ENCODE data around the gene OLIG1. TPM values are rescaled to one million over a fixed set of nuclear protein-coding genes. Genes with fewer than 3 reads are reported as not detected.

The OLIG1 gene
- polyA plus RNA-seq, 1 of the 3 experiments (the other 2 are of a cell fraction): not detected

- no peak overlapping the region for H3K4me2 ChIP-seq
- ChIA-PET CTCF (no interaction called here), POLR2A (no interaction called here)
- no peaks in the 10 kb centered on the region for H3K9me3 ChIP-seq
- no peaks in the 10 kb centered on the region for H3K9me2 ChIP-seq
- H3K27me3 ChIP-seq (ENCODE audit: insufficient read depth): peaks cover 87% of the 10 kb centered on the region
- no peak overlapping the region for H3K4me3 ChIP-seq (ENCODE audit: low read depth in 2 of 2, low read length in 1 of 2)
- no peaks in the 10 kb centered on the region for H3K4me1 ChIP-seq (ENCODE audit: control insufficient read depth in 1 of 2, insufficient read depth in 2 of 2, low read depth in 1 of 2, low read length in 1 of 2)
- no peak for DNase-seq
- no peak overlapping the region for H3K27ac ChIP-seq (ENCODE audit: low read depth in 2 of 2, low read length in 1 of 2)
- no peaks in the 10 kb centered on the region for H3K36me3 ChIP-seq (replicated peaks in 1 of 2; ENCODE audit: control insufficient read depth in 1 of 2, insufficient read depth in 2 of 2, low read length in 1 of 2)
- H3F3A ChIP-seq (replicated peaks; ENCODE audit: insufficient read depth): no peaks in the 10 kb centered on the region
- H4K20me1 ChIP-seq (ENCODE audit: insufficient read depth): no peaks in the 10 kb centered on the region
- TF ChIP-seq NFIC (IDR thresholded peaks at IDR 0.05; ENCODE audit: borderline replicate concordance) (0 out of 2 replicates have a peak, but pooled peaks have one; percentile 6), ELF1 (IDR thresholded peaks at IDR 0.05) (no peak)
- WGBS (ENCODE audit: low lambda C conversion rate): 1% methylated on average over 6 of the region's 6 CpGs
- no peaks in the 10 kb centered on the region for H3K79me2 ChIP-seq (ENCODE audit: insufficient read depth)
- H2AFZ ChIP-seq (ENCODE audit: low read depth): no peak overlapping the region
- H3K9ac ChIP-seq: no peak overlapping the region
These were observed 11.4 kb upstream of the OLIG1 start for GRCh38 chr21:33058527-33058926.

DNA sequence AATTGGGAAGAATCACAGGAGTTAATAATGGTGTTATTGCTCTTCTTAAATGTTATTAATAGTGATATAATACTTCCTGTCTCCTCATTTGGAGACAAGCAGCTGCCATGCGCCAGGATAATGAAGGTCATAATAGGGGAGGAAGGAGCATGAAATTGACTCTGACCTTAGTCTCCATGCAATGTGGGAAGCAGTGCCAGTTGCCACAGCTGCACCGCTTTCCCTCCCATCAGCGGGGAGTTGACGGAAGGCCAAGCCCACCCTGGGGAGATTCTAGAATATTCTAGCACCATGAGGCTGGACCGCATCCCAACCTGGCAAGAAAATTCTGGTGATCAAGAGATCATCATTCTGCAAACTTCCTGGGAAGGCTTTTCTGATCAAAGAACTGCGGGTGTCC lies 11.0 kb upstream of the OLIG1 start:
- Histone ChIP-seq H3K4me3 (ENCODE audit: low read depth in 2 of 2, low read length in 1 of 2) (no peak overlapping the region), H3K9me3 (no peaks in the 10 kb centered on the region), H3K36me3 (replicated peaks in 1 of 2; ENCODE audit: control insufficient read depth in 1 of 2, insufficient read depth in 2 of 2, low read length in 1 of 2) (no peaks in the 10 kb centered on the region), H3F3A (replicated peaks; ENCODE audit: insufficient read depth) (no peaks in the 10 kb centered on the region), H3K27ac (ENCODE audit: low read depth in 2 of 2, low read length in 1 of 2) (no peak overlapping the region), H3K9me2 (no peaks in the 10 kb centered on the region), H3K27me3 (ENCODE audit: insufficient read depth) (peaks cover 88% of the 10 kb centered on the region), H3K79me2 (ENCODE audit: insufficient read depth) (no peaks in the 10 kb centered on the region), H2AFZ (ENCODE audit: low read depth) (no peak overlapping the region), H3K9ac (no peak overlapping the region), H3K4me2 (no peak overlapping the region), H3K4me1 (ENCODE audit: control insufficient read depth in 1 of 2, insufficient read depth in 2 of 2, low read depth in 1 of 2, low read length in 1 of 2) (no peaks in the 10 kb centered on the region), H4K20me1 (ENCODE audit: insufficient read depth) (no peaks in the 10 kb centered on the region)
- no peak for TF ChIP-seq IRF3 (IDR thresholded peaks at IDR 0.05; ENCODE audit: low read depth, low read length)
- no peak for TF ChIP-seq NRF1 (IDR thresholded peaks at IDR 0.05; ENCODE audit: low read depth, low read length)
- TF ChIP-seq FOXJ3 (CRISPR knock-in tag; IDR thresholded peaks at IDR 0.05): no peak
- TF ChIP-seq SIN3A (IDR thresholded peaks at IDR 0.05; ENCODE audit: borderline replicate concordance, low read depth, low read length): no peak
- TF ChIP-seq, protein P1, sequence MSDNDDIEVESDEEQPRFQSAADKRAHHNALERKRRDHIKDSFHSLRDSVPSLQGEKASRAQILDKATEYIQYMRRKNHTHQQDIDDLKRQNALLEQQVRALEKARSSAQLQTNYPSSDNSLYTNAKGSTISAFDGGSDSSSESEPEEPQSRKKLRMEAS (IDR thresholded peaks at IDR 0.05; ENCODE audit: low read depth): no peak
- TF ChIP-seq CHD2 (IDR thresholded peaks at IDR 0.05; ENCODE audit: low read length, partially characterized antibody): no peak
- no peak for TF ChIP-seq FOSL2 (IDR thresholded peaks at IDR 0.05; ENCODE audit: borderline replicate concordance, low read depth)
- TF ChIP-seq RCOR1 (IDR thresholded peaks at IDR 0.05; ENCODE audit: low read length): no peak
- TF ChIP-seq FOXM1 (IDR thresholded peaks at IDR 0.05; ENCODE audit: low read depth): no peak
- TF ChIP-seq, protein P2, sequence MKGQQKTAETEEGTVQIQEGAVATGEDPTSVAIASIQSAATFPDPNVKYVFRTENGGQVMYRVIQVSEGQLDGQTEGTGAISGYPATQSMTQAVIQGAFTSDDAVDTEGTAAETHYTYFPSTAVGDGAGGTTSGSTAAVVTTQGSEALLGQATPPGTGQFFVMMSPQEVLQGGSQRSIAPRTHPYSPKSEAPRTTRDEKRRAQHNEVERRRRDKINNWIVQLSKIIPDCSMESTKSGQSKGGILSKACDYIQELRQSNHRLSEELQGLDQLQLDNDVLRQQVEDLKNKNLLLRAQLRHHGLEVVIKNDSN (IDR thresholded peaks at IDR 0.05; ENCODE audit: borderline replicate concordance, low read depth): no peak
- TF ChIP-seq POLR2AphosphoS5 (IDR thresholded peaks at IDR 0.05; ENCODE audit: low read depth, low read length): no peak
- POLR2A ChIA-PET: no interaction called here
- CTCF ChIA-PET: no interaction called here
- 6% methylated on average over 6 of the region's 6 CpGs for WGBS (ENCODE audit: low lambda C conversion rate)
- DNase-seq: no peak

Measured in SK-N-SH (cell line).